H1 (cell line): ENCODE measurements around the gene ZNF74. TPM values are rescaled to one million over a fixed set of nuclear protein-coding genes. Genes with fewer than 3 reads are reported as not detected.

Experiments used
- CTCF ChIA-PET: fragments of 300-600 bp; sonication (Branson Sonifier 250); formaldehyde crosslinking; loops from one replicate; lab custom pipeline; 2021; ENCODE audit not compliant: partially characterized antibody; lab: Charles Lee
- POLR2A ChIA-PET: fragments of 300-600 bp; sonication (Branson Sonifier 250); formaldehyde crosslinking; loops from one replicate; lab custom pipeline; 2021; ENCODE audit warnings: inconsistent platforms; ENCODE audit not compliant: partially characterized antibody; lab: Charles Lee
- DNase-seq, 2 experiments: peaks; one replicate each; pipeline versions ENCODE4 v3.0.0 to v3.0.0-alpha.2; 2010 to 2022; ENCODE audit warnings: low spot score in 2 of 2, low read depth in 1 of 2, mixed read lengths in 1 of 2
- FAIRE-seq: peaks from 2 replicates; lab custom pipeline; 2011; peaks lifted over from hg19 to GRCh38; lab: Jason Lieb, UNC
- H2AFZ ChIP-seq: 2 replicates; pipeline ENCODE4 v1.8.1; 2012; ENCODE audit warnings: low read length, inconsistent platforms
- H2AK5ac ChIP-seq: 2 replicates; pipeline ENCODE4 v1.6.1; 2013; ENCODE audit warnings: low read depth, low read length
- H2BK120ac ChIP-seq: replicated peaks from 2 replicates; pipeline ENCODE3; 2013; ENCODE audit warnings: low read depth, low read length, inconsistent platforms
- H2BK12ac ChIP-seq: 2 replicates; pipeline ENCODE4 v1.6.1; 2013; ENCODE audit warnings: low read depth, low read length
- H2BK15ac ChIP-seq: 2 replicates; pipeline ENCODE4 v1.6.1; 2013; ENCODE audit warnings: low read length
- H2BK20ac ChIP-seq: 2 replicates; pipeline ENCODE4 v1.6.1; 2013; ENCODE audit warnings: low read length
- H2BK5ac ChIP-seq: 2 replicates; pipeline ENCODE4 v1.6.1; 2013; ENCODE audit warnings: low read depth, low read length
- H3K14ac ChIP-seq: 2 replicates; pipeline ENCODE4 v1.6.1; 2013; ENCODE audit warnings: inconsistent platforms; ENCODE audit not compliant: insufficient read length
- H3K18ac ChIP-seq: 2 replicates; pipeline ENCODE4 v1.6.1; 2013; ENCODE audit warnings: low read length; ENCODE audit errors: extremely low read depth
- H3K23ac ChIP-seq: 2 replicates; pipeline ENCODE4 v1.6.1; 2013; ENCODE audit warnings: inconsistent platforms; ENCODE audit not compliant: insufficient read length
- H3K23me2 ChIP-seq: 2 replicates; pipeline ENCODE4 v1.6.1; 2013; ENCODE audit warnings: low read depth, low read length
- H3K27ac ChIP-seq: 2 replicates; pipeline ENCODE4 v1.6.1; 2011; ENCODE audit warnings: low read depth, low read length, inconsistent platforms
- H3K27me3 ChIP-seq, 4 experiments: replicated peaks in 1 of 4; 1 replicate in 1 of 4; 2 replicates in 3 of 4; pipeline versions ENCODE4 v1.6.1 to v1.8.1; 2011 to 2013; ENCODE audit warnings: low read length in 3 of 4, mild to moderate bottlenecking in 3 of 4, inconsistent platforms in 2 of 4, mixed read lengths in 2 of 4, moderate library complexity in 1 of 4; ENCODE audit not compliant: control insufficient read depth in 3 of 4, insufficient read depth in 3 of 4; ENCODE audit errors: extremely low read depth in 1 of 4
- H3K36me3 ChIP-seq, 4 experiments: 2 replicates each; pipeline versions ENCODE4 v1.6.1 to v1.8.1; 2011 to 2013; ENCODE audit warnings: mild to moderate bottlenecking in 4 of 4, low read length in 3 of 4, moderate library complexity in 2 of 4, control low read depth in 1 of 4, inconsistent platforms in 1 of 4; ENCODE audit not compliant: insufficient read depth in 4 of 4, control insufficient read depth in 2 of 4
- H3K4ac ChIP-seq: replicated peaks from 2 replicates; pipeline ENCODE3; 2013; ENCODE audit warnings: low read length, low read depth, mixed read lengths, inconsistent platforms; ENCODE audit not compliant: insufficient read length
- H3K4me1 ChIP-seq, 4 experiments: replicated peaks in 1 of 4; 1 replicate in 1 of 4; 2 replicates in 3 of 4; pipeline versions ENCODE4 v1.6.1 to v1.8.1; 2011 to 2013; ENCODE audit warnings: low read length in 3 of 4, inconsistent platforms in 2 of 4, mixed read lengths in 1 of 4; ENCODE audit not compliant: insufficient read depth in 4 of 4, control insufficient read depth in 3 of 4
- H3K4me2 ChIP-seq, 2 experiments: 2 replicates each; pipeline versions ENCODE4 v1.6.1 to v1.8.1; 2011 to 2013; ENCODE audit warnings: low read depth in 2 of 2, low read length in 2 of 2, control low read depth in 1 of 2, inconsistent platforms in 1 of 2, mild to moderate bottlenecking in 1 of 2; ENCODE audit not compliant: insufficient read depth in 1 of 2
- H3K4me3 ChIP-seq, 4 experiments: fragments of 200-600, 300-600 bp in 1 of 4; sonication (generic), shearing (Covaris generic), sonication (Bioruptor Twin) in 1 of 4; 2 replicates each; pipeline versions ENCODE4 v1.5.1 to v1.8.1; 2011 to 2016; ENCODE audit warnings: low read length in 4 of 4, low read depth in 3 of 4, control low read depth in 2 of 4, inconsistent platforms in 2 of 4, mild to moderate bottlenecking in 2 of 4, mixed read lengths in 1 of 4, moderate library complexity in 1 of 4; ENCODE audit not compliant: insufficient read depth in 2 of 4; ENCODE audit errors: extremely low read depth in 1 of 4
- H3K56ac ChIP-seq: replicated peaks from 2 replicates; pipeline ENCODE3; 2013; ENCODE audit warnings: low read depth, mild to moderate bottlenecking, mixed read lengths, low read length, inconsistent platforms; ENCODE audit not compliant: insufficient read length
- H3K79me1 ChIP-seq: 2 replicates; pipeline ENCODE4 v1.6.1; 2013; ENCODE audit warnings: low read depth, low read length, control low read depth
- H3K79me2 ChIP-seq, 2 experiments: 2 replicates each; pipeline versions ENCODE4 v1.6.1 to v1.8.1; 2012 to 2013; ENCODE audit warnings: low read length in 2 of 2, mild to moderate bottlenecking in 2 of 2, inconsistent platforms in 1 of 2; ENCODE audit not compliant: insufficient read depth in 2 of 2, control insufficient read depth in 1 of 2
- H3K9ac ChIP-seq, 4 experiments: replicated peaks in 1 of 4; 1 replicate in 1 of 4; 2 replicates in 3 of 4; pipeline versions ENCODE4 v1.6.1 to v1.8.1; 2011 to 2013; ENCODE audit warnings: low read depth in 3 of 4, low read length in 3 of 4, control low read depth in 2 of 4, mild to moderate bottlenecking in 2 of 4, moderate library complexity in 2 of 4, inconsistent platforms in 1 of 4; ENCODE audit errors: extremely low read depth in 1 of 4
- H3K9me3 ChIP-seq, 2 experiments: 2 replicates each; pipeline versions ENCODE4 v1.6.1 to v1.8.1; 2012 to 2013; ENCODE audit warnings: mild to moderate bottlenecking in 2 of 2, moderate library complexity in 2 of 2, control low read depth in 1 of 2, inconsistent platforms in 1 of 2, low read depth in 1 of 2, low read length in 1 of 2, mixed read lengths in 1 of 2; ENCODE audit not compliant: insufficient read depth in 2 of 2
- H4K20me1 ChIP-seq, 2 experiments: replicated peaks in 1 of 2; 2 replicates each; pipeline versions ENCODE3 to v1.8.1; 2011 to 2013; ENCODE audit warnings: inconsistent platforms in 2 of 2, low read length in 2 of 2, mild to moderate bottlenecking in 1 of 2; ENCODE audit not compliant: insufficient read depth in 2 of 2, control insufficient read depth in 1 of 2
- H4K5ac ChIP-seq: 2 replicates; pipeline ENCODE4 v1.6.1; 2013; ENCODE audit warnings: low read length, low read depth, mixed read lengths, inconsistent platforms; ENCODE audit not compliant: insufficient read length
- H4K8ac ChIP-seq: 2 replicates; pipeline ENCODE4 v1.8.0; 2013; ENCODE audit warnings: mild to moderate bottlenecking, moderate library complexity, low read length, inconsistent platforms; ENCODE audit not compliant: insufficient read depth; ENCODE audit errors: extremely low read depth
- H4K91ac ChIP-seq: replicated peaks from 2 replicates; pipeline ENCODE3; 2013; ENCODE audit warnings: low read length, mixed read lengths, inconsistent platforms; ENCODE audit not compliant: insufficient read length
- CTBP2 ChIP-seq: IDR thresholded peaks from 2 replicates; pipeline ENCODE4 v1.7.0; 2011; ENCODE audit warnings: borderline replicate concordance, mild to moderate bottlenecking, moderate library complexity, mixed read lengths, low read length; ENCODE audit not compliant: insufficient read depth, insufficient read length
- EP300 ChIP-seq, 2 experiments: IDR thresholded peaks; 1 replicate in 1 of 2; 2 replicates in 1 of 2; pipeline ENCODE4 v1.6.1; 2011 to 2012; ENCODE audit warnings: low read depth in 2 of 2, low read length in 2 of 2, mild to moderate bottlenecking in 2 of 2, borderline replicate concordance in 1 of 2, inconsistent platforms in 1 of 2, moderate library complexity in 1 of 2
- GABPA ChIP-seq: IDR thresholded peaks from 2 replicates; pipeline ENCODE4 v1.6.1; 2011; ENCODE audit warnings: mild to moderate bottlenecking, low read length, moderate library complexity, borderline replicate concordance; ENCODE audit not compliant: insufficient read depth
- HDAC2 ChIP-seq, 2 experiments: fragments of 300-600 bp in 1 of 2; sonication (generic) in 1 of 2; IDR thresholded peaks; 2 replicates each; pipeline ENCODE4 v1.6.1; 2011 to 2012; ENCODE audit warnings: low read depth in 2 of 2, low read length in 2 of 2, mild to moderate bottlenecking in 2 of 2, moderate library complexity in 2 of 2, borderline replicate concordance in 1 of 2, inconsistent platforms in 1 of 2
- KDM5A ChIP-seq: fragments of 200-600 bp; IDR thresholded peaks from 2 replicates; pipeline ENCODE4 v1.7.1; 2012; ENCODE audit warnings: mild to moderate bottlenecking, low read length, inconsistent platforms, mixed read lengths
- USF2 ChIP-seq: IDR thresholded peaks from 2 replicates; pipeline ENCODE4 v1.6.1; 2011; ENCODE audit warnings: low read length, improper control_type of control experiment
- YY1 ChIP-seq: IDR thresholded peaks from 2 replicates; pipeline ENCODE4 v1.6.1; 2011; ENCODE audit warnings: low read depth, mild to moderate bottlenecking, low read length
- WGBS, 2 experiments: shearing (Covaris generic) in 1 of 2; methylation state at CpG; one replicate each; pipeline versions ENCODE4 v1.1.6 to v1.1.7; 2013 to 2015; ENCODE audit warnings: low lambda C conversion rate in 2 of 2, mixed read lengths in 2 of 2, inconsistent platforms in 1 of 2, low coverage in 1 of 2, missing lambda C conversion rate in 1 of 2; ENCODE audit not compliant: insufficient replicate concordance in 2 of 2, insufficient coverage in 1 of 2, insufficient read length in 1 of 2; ENCODE audit errors: extremely low coverage in 1 of 2, missing lambda C conversion rate in 1 of 2; 5-methylcytosine and 5-hydroxymethylcytosine counted together
- polyA plus RNA-seq, 7 experiments: library from polyadenylated mRNA; depleted of rRNA in 3 of 7; stranded (reverse) in 5 of 7; unstranded in 2 of 7; fragments of >200 nt in 5 of 7; fragments of 200-250 nt in 2 of 7; gene quantifications; 1 replicate in 5 of 7; 2 replicates in 1 of 7; 4 replicates in 1 of 7; pipeline versions ENCODE4 v1.2.1 to v1.2.3, GENCODE V29; 2011 to 2013; ENCODE audit warnings: missing spikeins in 2 of 7, mixed read lengths in 2 of 7
- total RNA-seq: library from RNA; stranded (reverse); fragmentation: NEBNext Ultra II Directional; extraction: Animal tissue kit (Norgen Biotek cat#: 25700); gene quantifications from 2 replicates; pipeline ENCODE4 v1.2.1, GENCODE V29; 2021

The ZNF74 gene
- total and polyA plus RNA-seq, 2 of the 8 experiments (the other 6 are each of a cell fraction or from before 2014, with no cell fraction given): 29.7 to 45.7 TPM

- 67% methylated on average over 11 of the region's 11 CpGs; no CpG with 5 or more reads in 1 of the 2 experiments for WGBS, 2 experiments
- peak overlapping the region; percentile 97; the same call in 1 of the 2 replicates for H2BK12ac ChIP-seq
- no peak overlapping the region for H4K91ac ChIP-seq
- no peak overlapping the region for H3K23ac ChIP-seq
- H4K5ac ChIP-seq: no peak overlapping the region
- no peak overlapping the region for H3K9ac ChIP-seq
- peak overlapping the region; percentile 72 for H2AK5ac ChIP-seq
- peak overlapping the region; percentile 83 for H2BK15ac ChIP-seq
- H3K18ac ChIP-seq: no peak overlapping the region; the same call in 1 of the 2 replicates
- FAIRE-seq (no peak), DNase-seq (no peak)
- peaks cover 18 to 37% of the 10 kb centered on the region in 2 experiments for H4K20me1 ChIP-seq
- CTCF ChIA-PET: interaction anchor here (0.7 to 1.6 kb wide), 4 partner anchors 17 to 214 kb away, joined by 3 to 8 read pairs (median 4); no protein-coding TSS in a partner anchor
- peak overlapping the region; percentile 3 to 78 (median 49); a peak in 7 of 8 replicates for H3K4me3 ChIP-seq
- no peak overlapping the region for H3K14ac ChIP-seq
- H2AFZ ChIP-seq: no peak overlapping the region
- H2BK20ac ChIP-seq: peak overlapping the region; percentile 80; the same call in 1 of the 2 replicates
- H3K56ac ChIP-seq: no peak overlapping the region
- H2BK120ac ChIP-seq: no peak overlapping the region
- TF ChIP-seq HDAC2 (IDR thresholded peaks at IDR 0.05; ENCODE audit: borderline replicate concordance in 1 of 2, low read depth in 2 of 2, low read length in 2 of 2): no peak
- TF ChIP-seq GABPA: no peak
- no peak for TF ChIP-seq KDM5A
- TF ChIP-seq CTBP2: no peak
- no peak for TF ChIP-seq EP300 (IDR thresholded peaks at IDR 0.05; ENCODE audit: borderline replicate concordance in 1 of 2, low read depth in 2 of 2, low read length in 2 of 2)
- no peak for TF ChIP-seq USF2
- TF ChIP-seq YY1: no peak
- no peak overlapping the region for H4K8ac ChIP-seq
- peaks cover 0 to 21% (median 10%) of the 10 kb centered on the region in 4 experiments; a peak in 5 of 7 replicates for H3K4me1 ChIP-seq
- H3K4ac ChIP-seq: peak overlapping the region; percentile 21
- peaks cover 27 to 83% (median 70%) of the 10 kb centered on the region in 4 experiments for H3K27me3 ChIP-seq
- no peak overlapping the region for H3K27ac ChIP-seq
- H3K79me2 ChIP-seq: no peaks in the 10 kb centered on the region
- H3K23me2 ChIP-seq: peaks cover 20% of the 10 kb centered on the region; the same call in 1 of the 2 replicates
- peaks cover 0 to 3% (median 0%) of the 10 kb centered on the region in 4 experiments; a peak in 1 of 8 replicates for H3K36me3 ChIP-seq
- H2BK5ac ChIP-seq: no peak overlapping the region
- peaks cover 2% of the 10 kb centered on the region; the same call in 1 of the 2 replicates for H3K79me1 ChIP-seq
- H3K9me3 ChIP-seq: no peaks in the 10 kb centered on the region
- POLR2A ChIA-PET: interaction anchor here (0.8 to 1.5 kb wide), 3 partner anchors 11 to 13 kb away, joined by 3 to 4 read pairs (median 3); no protein-coding TSS in a partner anchor
- H3K4me2 ChIP-seq: peak overlapping the region; percentile 86 to 90
These were observed 41.7 kb downstream of the ZNF74 start for GRCh38 chr22:20435436-20436306.
